ENCODE data around the gene STARD10. TPM values are rescaled to one million over a fixed set of nuclear protein-coding genes. Genes with fewer than 3 reads are reported as not detected.
A peak's percentile ranks its signal among the peaks of the same experiment; 100 is the strongest.

STARD10 gene
- total RNA-seq, 1 experiment from 2014 or later: 58.4 TPM

DNA sequence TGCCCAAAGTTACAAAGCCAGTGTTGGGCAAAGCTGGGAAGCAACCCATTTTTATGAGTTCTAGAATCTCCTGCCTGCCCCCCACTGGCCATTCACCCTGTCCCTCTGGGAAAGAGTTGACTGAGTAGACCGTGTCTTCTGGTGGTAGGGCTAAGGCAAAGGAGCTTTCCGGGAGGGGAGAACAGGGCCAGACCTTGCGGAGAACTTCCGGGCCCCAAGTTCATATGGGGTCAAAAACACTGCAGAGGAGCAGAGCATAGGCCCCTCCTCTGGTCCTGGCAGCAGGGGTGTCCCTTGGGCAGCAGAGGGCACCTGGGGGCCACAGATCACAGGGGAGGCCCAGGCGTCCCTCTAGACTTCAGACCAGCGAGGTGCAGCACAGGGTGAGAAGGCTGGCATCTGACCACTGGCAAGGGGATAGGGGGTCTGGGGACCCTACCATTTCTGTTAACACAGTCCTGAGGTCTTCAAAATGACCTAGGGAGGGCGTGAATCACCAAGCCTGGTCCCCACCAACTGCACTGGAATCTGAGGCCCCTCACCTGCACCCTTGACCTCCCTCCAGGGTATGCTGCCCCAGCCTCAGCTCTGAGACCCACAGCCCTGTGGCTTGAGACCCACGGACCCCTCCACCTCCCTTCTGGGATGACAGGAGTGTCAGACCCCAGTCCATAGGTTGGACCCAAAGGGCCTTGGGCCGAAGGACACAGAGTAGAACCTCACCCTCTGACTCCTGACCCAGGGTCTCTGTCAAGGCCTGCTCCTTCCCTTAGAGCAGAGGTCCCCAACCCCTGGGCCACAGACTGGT lies 40.3 kb downstream of the STARD10 start:
- DNase-seq (ENCODE audit: low read depth, low spot score): no peak
- Histone ChIP-seq H3K9me3 (ENCODE audit: control insufficient read depth in 1 of 2, insufficient read depth in 1 of 2, low read depth in 1 of 2, low read length in 2 of 2) (no peaks in the 10 kb centered on the region), H3K4me3 (replicated peaks in 1 of 2; ENCODE audit: low read depth in 1 of 2, low read length in 2 of 2) (0 out of 4 replicates have a peak overlapping the region, but pooled peaks of 1 of the 2 experiments have one; percentile 90), H4K20me1 (ENCODE audit: insufficient read depth) (no peaks in the 10 kb centered on the region), H3K79me2 (ENCODE audit: insufficient read depth, low read length) (peaks cover 12% of the 10 kb centered on the region; the same call in 1 of the 2 replicates), H3K27ac (ENCODE audit: low read depth, low read length) (no peak overlapping the region; the same call in 1 of the 2 replicates), H2AFZ (ENCODE audit: low read depth, low read length, poor library complexity, severe bottlenecking) (no peak overlapping the region), H3K4me1 (ENCODE audit: control insufficient read depth in 1 of 2, insufficient read depth in 2 of 2, low read length in 2 of 2) (peaks cover 13 to 23% of the 10 kb centered on the region in 2 experiments), H3K4me2 (ENCODE audit: low read length) (peak overlapping the region; percentile 84), H3K9ac (ENCODE audit: low read length) (0 out of 2 replicates have a peak overlapping the region, but pooled peaks have one; percentile 68), H3K9me2 (ENCODE audit: insufficient read depth) (no peaks in the 10 kb centered on the region), H3K27me3 (ENCODE audit: insufficient read depth, low read length) (no peaks in the 10 kb centered on the region), H3K36me3 (ENCODE audit: control insufficient read depth in 1 of 2, insufficient read depth in 2 of 2, low read length in 2 of 2) (0 out of 4 replicates have a peak, but pooled peaks cover 0 to 2% of the 10 kb centered on the region in 2 experiments)
- intact Hi-C loops (cut with micrococcal nuclease): no loop called here
- BruUV-seq (replicated peaks): no TSS peak
- POLR2A ChIA-PET: no interaction called here
- RAD21 ChIA-PET (ENCODE audit: low non-redundant PET in 1 of 2, low total read pairs in 2 of 2, uncharacterized antibody in 2 of 2, unreplicated experiment in 2 of 2): no interaction called here
- CTCF ChIA-PET: no interaction called here
- TF ChIP-seq SP1 (IDR thresholded peaks at IDR 0.05; ENCODE audit: low read depth): no peak
- TF ChIP-seq EZH2phosphoT487 (IDR thresholded peaks at IDR 0.05; ENCODE audit: borderline replicate concordance): no peak
- TF ChIP-seq, protein P1, sequence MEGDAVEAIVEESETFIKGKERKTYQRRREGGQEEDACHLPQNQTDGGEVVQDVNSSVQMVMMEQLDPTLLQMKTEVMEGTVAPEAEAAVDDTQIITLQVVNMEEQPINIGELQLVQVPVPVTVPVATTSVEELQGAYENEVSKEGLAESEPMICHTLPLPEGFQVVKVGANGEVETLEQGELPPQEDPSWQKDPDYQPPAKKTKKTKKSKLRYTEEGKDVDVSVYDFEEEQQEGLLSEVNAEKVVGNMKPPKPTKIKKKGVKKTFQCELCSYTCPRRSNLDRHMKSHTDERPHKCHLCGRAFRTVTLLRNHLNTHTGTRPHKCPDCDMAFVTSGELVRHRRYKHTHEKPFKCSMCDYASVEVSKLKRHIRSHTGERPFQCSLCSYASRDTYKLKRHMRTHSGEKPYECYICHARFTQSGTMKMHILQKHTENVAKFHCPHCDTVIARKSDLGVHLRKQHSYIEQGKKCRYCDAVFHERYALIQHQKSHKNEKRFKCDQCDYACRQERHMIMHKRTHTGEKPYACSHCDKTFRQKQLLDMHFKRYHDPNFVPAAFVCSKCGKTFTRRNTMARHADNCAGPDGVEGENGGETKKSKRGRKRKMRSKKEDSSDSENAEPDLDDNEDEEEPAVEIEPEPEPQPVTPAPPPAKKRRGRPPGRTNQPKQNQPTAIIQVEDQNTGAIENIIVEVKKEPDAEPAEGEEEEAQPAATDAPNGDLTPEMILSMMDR (IDR thresholded peaks at IDR 0.05 in 2 of 3, conservative IDR thresholded peaks at IDR 0.05 in 1 of 3; ENCODE audit: borderline replicate concordance in 1 of 3, insufficient read depth in 1 of 3, low read depth in 2 of 3, low read length in 2 of 3): peak in 2 of 3 experiments; percentile 8 to 17; a peak in 1 of 6 replicates
- TF ChIP-seq JUND (IDR thresholded peaks at IDR 0.05): no peak
- no peak for ATAC-seq

Measured in HCT116 (cell line).